HK-2 (cell line): ENCODE data around the gene THOC6.
"Not testable (repeated sequence)": the region's sequence is repeated elsewhere in the genome, so short reads cannot be mapped to it uniquely, and the experiment has no call there.

Experiments used
- DNase-seq: peaks from one replicate; pipeline ENCODE4 v3.0.0-alpha.2; 2018; ENCODE audit not compliant: unreplicated experiment

THOC6 gene

GRCh38 chr16:3054965-3055733 is 31.3 kb downstream of the THOC6 start:
- no peak for DNase-seq

- DNase-seq, result not testable (repeated sequence)
Observed at GRCh38 chr16:3055734-3056115, 31.9 kb downstream of the THOC6 start.

GRCh38 chr16:3056336-3057180 is 32.7 kb downstream of the THOC6 start:
- DNase-seq, result no peak

- no peak for DNase-seq
Observed at GRCh38 chr16:3057181-3058138, 33.6 kb downstream of the THOC6 start.

- DNase-seq, result peak; percentile 41
Observed at GRCh38 chr16:3058139-3059030, 34.5 kb downstream of the THOC6 start.

GRCh38 chr16:3059041-3059722 is 35.3 kb downstream of the THOC6 start:
- DNase-seq, result peak; percentile 89

GRCh38 chr16:3059723-3060242 is 35.9 kb downstream of the THOC6 start:
- no peak for DNase-seq

GRCh38 chr16:3060339-3061127 is 36.7 kb downstream of the THOC6 start:
- DNase-seq, result no peak

GRCh38 chr16:3062553-3062952 is 38.7 kb downstream of the THOC6 start:
- no peak for DNase-seq

- DNase-seq, result no peak
Observed at GRCh38 chr16:3063625-3064386, 40.0 kb downstream of the THOC6 start.

- DNase-seq, result peak; percentile 76
Observed at GRCh38 chr16:3065069-3065741, 41.4 kb downstream of the THOC6 start, which contains the start of gene IL32. TSS of gene IL32 (plus strand) at chr16:3065640. CDS start at chr16:3065812, 172 bp downstream.

- no peak for DNase-seq
Observed at GRCh38 chr16:3065742-3066439, 42.1 kb downstream of the THOC6 start.

GRCh38 chr16:3066440-3066748 is 42.6 kb downstream of the THOC6 start:
- DNase-seq, result no peak

GRCh38 chr16:3068487-3068886 is 44.7 kb downstream of the THOC6 start:
- DNase-seq, result no peak

- not testable (repeated sequence) for DNase-seq
Observed at GRCh38 chr16:3069146-3069545, 45.3 kb downstream of the THOC6 start.

- no peak for DNase-seq
Observed at GRCh38 chr16:3070608-3071111, 46.8 kb downstream of the THOC6 start.

GRCh38 chr16:3071655-3072054 is 47.8 kb downstream of the THOC6 start:
- no peak for DNase-seq
